GM12878 (cell line): ENCODE results near the gene NFKBIB. TPM values are rescaled to one million over a fixed set of nuclear protein-coding genes. Genes with fewer than 3 reads are reported as not detected.
"Not testable (repeated sequence)": the region's sequence is repeated elsewhere in the genome, so short reads cannot be mapped to it uniquely, and the experiment has no call there.

Source experiments
- ATAC-seq: fragments of 200-7000 bp; cut with Tn5 transposase; 3 replicates; pipeline ENCODE4 v1.9.1; 2020; ENCODE audit warnings: mild to moderate bottlenecking, moderate library complexity
- BruUV-seq: library from RNA; stranded (reverse); fragments of 400-500 nt; replicated peaks from 2 replicates; lab custom pipeline; 2021; lab: Mats Ljungman, UMichigan
- CTCF ChIA-PET: fragments of 300-600 bp; sonication (Branson Sonifier 250); formaldehyde crosslinking; extraction: SDS; loops from one replicate; lab custom pipeline; 2021; ENCODE audit warnings: inconsistent platforms; lab: Yijun Ruan, JAX
- POLR2A ChIA-PET: fragments of 350-600 bp; formaldehyde crosslinking; extraction: SDS; loops from one replicate; lab custom pipeline; 2021; ENCODE audit warnings: inconsistent platforms; lab: Charles Lee
- RAD21 ChIA-PET: fragments of 300-600 bp; sonication (Branson Sonifier 250); formaldehyde crosslinking; loops from one replicate; lab custom pipeline; 2023; ENCODE audit warnings: antibody characterized with exemption; ENCODE audit not compliant: unreplicated experiment; lab: Charles Lee
- SMC1A ChIA-PET: fragments of 300-600 bp; sonication (Branson Sonifier 250); formaldehyde crosslinking; loops from one replicate; lab custom pipeline; 2023; ENCODE audit not compliant: unreplicated experiment, uncharacterized antibody; lab: Charles Lee
- DNase-seq: peaks from one replicate; pipeline ENCODE4 v3.0.0-alpha.2; 2011; ENCODE audit warnings: low read depth, low spot score
- FAIRE-seq: peaks from 3 replicates; lab custom pipeline; 2011; peaks lifted over from hg19 to GRCh38; lab: Jason Lieb, UNC
- H2AFZ ChIP-seq: 2 replicates; pipeline ENCODE4 v1.6.0; 2011; ENCODE audit warnings: low read depth, low read length, control low read depth; ENCODE audit not compliant: control insufficient read depth
- H3K27ac ChIP-seq: 2 replicates; pipeline ENCODE4 v1.5.1; 2011; ENCODE audit warnings: control low read depth; ENCODE audit not compliant: control insufficient read depth, insufficient read depth
- H3K27me3 ChIP-seq, 2 experiments: replicated peaks in 1 of 2; 2 replicates each; pipeline versions ENCODE4 v1.6.0 to v1.6.1; 2011; ENCODE audit warnings: low read length in 1 of 2; ENCODE audit not compliant: control insufficient read depth in 2 of 2, insufficient read depth in 2 of 2
- H3K36me3 ChIP-seq, 2 experiments: 2 replicates each; pipeline ENCODE4 v1.5.1; 2011; ENCODE audit warnings: low read length in 1 of 2; ENCODE audit not compliant: control insufficient read depth in 2 of 2, insufficient read depth in 2 of 2
- H3K4me1 ChIP-seq: 2 replicates; pipeline ENCODE4 v1.6.1; 2011; ENCODE audit warnings: mild to moderate bottlenecking, low read length, moderate library complexity, mixed read lengths; ENCODE audit not compliant: control insufficient read depth, insufficient read depth
- H3K4me2 ChIP-seq: 2 replicates; pipeline ENCODE4 v1.6.0; 2011; ENCODE audit warnings: control low read depth; ENCODE audit not compliant: control insufficient read depth, insufficient read depth
- H3K4me3 ChIP-seq: fragments of 200-600 bp; sonication (generic); 2 replicates; pipeline ENCODE4 v1.5.1; 2016
- H3K79me2 ChIP-seq: 2 replicates; pipeline ENCODE4 v1.6.0; 2011; ENCODE audit warnings: low read length; ENCODE audit not compliant: control insufficient read depth, insufficient read depth
- H3K9ac ChIP-seq: 2 replicates; pipeline ENCODE4 v1.8.0; 2011; ENCODE audit warnings: low read length, control low read depth, mixed read lengths; ENCODE audit not compliant: control insufficient read depth, insufficient read depth
- H3K9me3 ChIP-seq: replicated peaks from 3 replicates; pipeline ENCODE4 v1.5.1; 2011; ENCODE audit warnings: mild to moderate bottlenecking, low read length; ENCODE audit not compliant: control insufficient read depth, insufficient read depth
- H4K20me1 ChIP-seq: 2 replicates; pipeline ENCODE4 v1.6.0; 2011; ENCODE audit not compliant: control insufficient read depth, insufficient read depth
- CBX5 ChIP-seq: sonication (generic); IDR thresholded peaks from 2 replicates; pipeline ENCODE4 v1.6.1; 2016; ENCODE audit warnings: low read depth, moderate library complexity, mild to moderate bottlenecking, inconsistent platforms
- ETV6 ChIP-seq, 2 experiments: fragments of 450-650 bp in 1 of 2; IDR thresholded peaks in 1 of 2; conservative IDR thresholded peaks in 1 of 2; 2 replicates each; pipeline ENCODE4 v1.6.1; 2014; ENCODE audit warnings: antibody characterized with exemption in 1 of 2, borderline replicate concordance in 1 of 2, low read depth in 1 of 2, mild to moderate bottlenecking in 1 of 2, moderate library complexity in 1 of 2
- EZH2 ChIP-seq: IDR thresholded peaks from 2 replicates; pipeline ENCODE4 v1.6.1; 2012; ENCODE audit warnings: low read depth, mild to moderate bottlenecking, control low read depth, inconsistent platforms, low read length, borderline replicate concordance; ENCODE audit not compliant: control insufficient read depth
- LARP7 ChIP-seq: fragments of 450-650 bp; IDR thresholded peaks from 2 replicates; pipeline ENCODE4 v1.6.1; 2017; ENCODE audit warnings: mild to moderate bottlenecking
- POU2F2 ChIP-seq: IDR thresholded peaks from 3 replicates; pipeline ENCODE4 v1.6.1; 2011; ENCODE audit warnings: low read depth, mild to moderate bottlenecking, low read length, borderline replicate concordance
- ZNF24 ChIP-seq: fragments of 450-650 bp; IDR thresholded peaks from 2 replicates; pipeline ENCODE4 v1.6.1; 2017; ENCODE audit warnings: antibody characterized with exemption, mild to moderate bottlenecking
- WGBS: methylation state at CpG from one replicate; pipeline ENCODE4 v1.1.6; 2016; ENCODE audit warnings: low lambda C conversion rate; ENCODE audit not compliant: insufficient replicate concordance, insufficient coverage; ENCODE audit errors: missing lambda C conversion rate; 5-methylcytosine and 5-hydroxymethylcytosine counted together
- in situ Hi-C: fragments of 300-500 bp; cut with MboI; formaldehyde crosslinking; loops from 9 replicates; pipeline ENCODE4 v1.14.3; 2018; ENCODE audit warnings: mixed read lengths
- intact Hi-C: fragments of 100-400 bp; cut with micrococcal nuclease; formaldehyde crosslinking; loops from one replicate; pipeline ENCODE4 v1.14.2; 2022; ENCODE audit not compliant: unreplicated experiment
- polyA plus RNA-seq, 11 experiments: library from polyadenylated mRNA; depleted of rRNA in 4 of 11; unstranded in 6 of 11; stranded (reverse) in 5 of 11; fragments of >200 nt; fragmentation: Nextera tagmentation in 4 of 11; fragmentation: Illumina TruSeq in 1 of 11; extraction: Ambion mirVana in 4 of 11; extraction: Trizol in 1 of 11; gene quantifications; 1 replicate in 1 of 11; 2 replicates in 10 of 11; pipeline versions ENCODE4 v1.2.1 to v1.2.3, GENCODE V29; 2011 to 2016; ENCODE audit warnings: inconsistent platforms in 2 of 11, missing spikeins in 2 of 11, low read depth in 1 of 11
- total RNA-seq, 4 experiments: library from RNA; depleted of rRNA in 3 of 4; stranded (reverse); fragments of >200 nt in 3 of 4; fragmentation: Illumina TruSeq in 1 of 4; extraction: Trizol in 1 of 4; gene quantifications; 2 replicates each; pipeline versions ENCODE4 v1.2.1 to v1.2.3, GENCODE V29; 2013 to 2021

Gene NFKBIB
- total and polyA plus RNA-seq, 10 of the 15 experiments (the other 5 are each of a cell fraction or from before 2014, with no cell fraction given) = 1.2 to 60.9 (median 31.0) TPM

DNA sequence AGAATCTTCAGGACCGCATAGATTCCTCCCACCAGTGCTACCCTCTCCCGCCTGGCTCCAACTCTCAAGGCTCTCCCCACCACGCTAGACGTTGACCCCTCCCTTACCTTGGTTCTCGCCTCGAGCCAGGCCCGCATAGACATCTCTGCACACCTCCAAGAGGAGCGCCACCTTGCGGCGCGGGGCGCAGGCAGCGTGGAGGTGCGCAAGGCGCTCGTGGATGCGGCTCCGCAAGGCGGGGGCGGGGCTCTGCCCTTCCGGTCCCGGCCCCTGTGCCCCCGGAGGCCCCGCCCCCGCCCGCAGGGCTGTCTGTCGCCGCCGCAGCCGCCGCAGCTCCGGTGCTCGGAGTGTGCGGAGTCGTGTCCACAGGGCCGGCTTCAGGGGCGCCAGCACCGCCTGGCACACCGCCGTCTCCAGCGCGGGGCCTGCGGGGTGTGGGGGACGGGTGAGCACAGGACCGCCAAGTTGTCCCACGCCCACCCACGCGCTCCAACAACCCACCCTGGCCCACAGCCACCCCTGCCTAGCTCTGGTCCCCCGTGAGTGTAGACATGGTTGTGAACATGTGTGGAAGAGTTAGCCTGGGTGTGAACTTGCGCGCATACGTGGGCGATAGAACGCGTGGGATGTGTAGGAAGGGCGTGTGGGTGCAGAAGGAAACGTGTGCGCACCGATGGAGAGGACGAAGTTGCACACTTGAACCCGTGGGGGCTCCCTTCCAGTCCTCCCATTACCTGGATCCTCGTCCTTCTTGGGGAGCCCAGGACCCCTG, 29.7 kb upstream of the NFKBIB start (continued):
- TF ChIP-seq CBX5 (no peak), ZNF24 (peak; percentile 49; the same call in 1 of the 2 replicates), POU2F2 (no peak), LARP7 (no peak; the same call in 1 of the 2 replicates), ETV6 (conservative IDR thresholded peaks at IDR 0.05 in 1 of 2, IDR thresholded peaks at IDR 0.05 in 1 of 2; ENCODE audit: borderline replicate concordance in 1 of 2, low read depth in 1 of 2) (0 out of 4 replicates have a peak, but pooled peaks of 1 of the 2 experiments have one; percentile 39)

DNA sequence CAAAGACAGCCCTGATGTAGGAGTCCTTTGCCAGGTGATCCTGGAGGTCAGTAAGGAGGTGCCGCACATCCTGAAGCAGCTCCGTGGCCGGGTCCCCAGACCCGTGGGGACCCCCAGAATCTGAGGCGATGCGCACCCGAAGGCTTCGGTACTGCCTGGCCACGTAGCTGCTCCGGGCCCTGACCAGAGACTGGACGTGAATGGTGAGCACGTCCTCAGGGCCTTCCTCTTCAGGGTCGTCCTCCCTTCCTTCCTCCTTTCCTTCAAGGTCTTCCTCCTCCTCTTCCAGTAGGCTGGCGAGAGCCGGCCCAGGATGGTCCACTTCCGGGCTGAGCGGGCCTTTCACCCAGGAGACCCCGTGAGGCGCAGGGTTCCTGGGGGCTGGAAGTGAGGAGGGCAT, 29.2 kb upstream of the NFKBIB start:
- H3K9ac ChIP-seq = no peak overlapping the region
- POLR2A ChIA-PET = interaction anchor here (1.5 to 2.5 kb wide), 3 partner anchors 7 to 30 kb away, joined by 7 to 12 read pairs (median 10); partner anchors contain the start of genes HNRNPL, NFKBIB, RINL and SIRT2

DNA sequence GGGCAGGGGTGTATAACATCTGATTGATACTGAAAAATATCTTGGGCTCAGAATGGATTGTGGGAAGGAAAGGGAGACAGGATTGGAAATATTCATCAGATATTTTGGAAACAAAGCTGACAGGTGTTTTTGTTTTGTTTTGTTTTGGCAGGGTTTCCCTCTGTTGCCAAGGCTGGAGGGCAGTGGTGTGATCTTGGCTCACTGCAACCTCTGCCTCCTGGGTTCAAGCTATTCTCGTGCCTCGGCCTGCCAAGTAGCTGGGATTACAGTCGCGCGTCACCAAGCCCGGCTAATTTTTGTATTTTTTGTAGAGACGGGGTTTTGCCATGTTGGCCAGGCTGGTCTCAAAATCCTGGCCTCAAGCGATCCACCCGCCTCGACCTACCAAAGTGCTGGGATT, 26.4 kb upstream of the NFKBIB start:
- RAD21 ChIA-PET, H3K27me3 ChIP-seq, H3K4me3 ChIP-seq, ATAC-seq, FAIRE-seq, BruUV-seq, H3K9ac ChIP-seq, H4K20me1 ChIP-seq, H3K79me2 ChIP-seq, intact Hi-C loops, H3K9me3 ChIP-seq, H3K36me3 ChIP-seq, DNase-seq, H3K4me2 ChIP-seq, in situ Hi-C loops, H2AFZ ChIP-seq, H3K27ac ChIP-seq: not testable (repeated sequence)
- 99% methylated on average over 10 of the region's 10 CpGs for WGBS
- SMC1A ChIA-PET = interaction anchor here (0.9 to 1.9 kb wide), 5 partner anchors 9 to 356 kb away, joined by 3 to 4 read pairs (median 3); partner anchors contain the start of genes NFKBIB and SIRT2
- POLR2A ChIA-PET = interaction anchor here (0.9 kb wide), 1 partner anchor 9 kb away, joined by 3 read pairs; no protein-coding TSS in a partner anchor
- CTCF ChIA-PET = interaction anchor here (0.6 kb wide), 1 partner anchor 328 kb away, joined by 3 read pairs; no protein-coding TSS in a partner anchor
- H3K4me1 ChIP-seq = peaks cover 15% of the 10 kb centered on the region

More for the DNA sequence above, 29.2 kb upstream of the NFKBIB start:
- no peak overlapping the region for H3K4me3 ChIP-seq
- in situ Hi-C loops = no loop called here
- 89% methylated on average over 16 of the region's 19 CpGs for WGBS
- no peak for DNase-seq
- H3K79me2 ChIP-seq = no peaks in the 10 kb centered on the region
- H3K36me3 ChIP-seq = peaks cover 0 to 4% of the 10 kb centered on the region in 2 experiments; a peak in 1 of 4 replicates
- no peak for TF ChIP-seq EZH2
- TF ChIP-seq, all 136 proteins: peak for 0
- Histone ChIP-seq H2AFZ (no peak overlapping the region), H3K4me1 (peaks cover 18% of the 10 kb centered on the region), H3K27me3 (no peaks in the 10 kb centered on the region), H3K9me3 (no peaks in the 10 kb centered on the region), H4K20me1 (no peaks in the 10 kb centered on the region), H3K4me2 (0 out of 2 replicates have a peak overlapping the region, but pooled peaks have one; percentile 4), H3K27ac (no peak overlapping the region)
- FAIRE-seq (no peak), ATAC-seq (no peak)
- ChIA-PET RAD21 (interaction anchor here (1.8 to 4.3 kb wide), 6 partner anchors 10 to 39 kb away, joined by 7 to 34 read pairs (median 20); partner anchors contain the start of genes ECH1, HNRNPL and NFKBIB), SMC1A (interaction anchor here (0.8 to 1.6 kb wide), 3 partner anchors 19 to 467 kb away, joined by 3 to 4 read pairs (median 4); partner anchors contain the start of genes FAM98C, MRPS12 and SARS2), CTCF (interaction anchor here (0.6 to 2.5 kb wide), 5 partner anchors 17 to 660 kb away, joined by 3 to 14 read pairs (median 3); partner anchors contain the start of genes ECH1 and FBXO17)
- intact Hi-C loops = no loop called here
- BruUV-seq = no TSS peak
